GM10248 (cell line): ENCODE results near the gene SLC36A4.
"Not testable (repeated sequence)": the region's sequence is repeated elsewhere in the genome, so short reads cannot be mapped to it uniquely, and the experiment has no call there.

Source experiments
- CTCF ChIA-PET: fragments of 300-600 bp; sonication (Branson Sonifier 250); formaldehyde crosslinking; extraction: SDS; loops from one replicate; lab custom pipeline; 2021; ENCODE audit warnings: antibody characterized with exemption; lab: Yijun Ruan, JAX
- POLR2A ChIA-PET: fragments of 350-650 bp; sonication (Branson Sonifier 250); formaldehyde crosslinking; extraction: SDS; loops from one replicate; lab custom pipeline; 2020; ENCODE audit warnings: antibody characterized with exemption; lab: Yijun Ruan, JAX
- DNase-seq: peaks from one replicate; pipeline ENCODE4 v3.0.0; 2012; ENCODE audit errors: extremely low spot score
- CTCF ChIP-seq: IDR thresholded peaks from 2 replicates; pipeline ENCODE4 v1.5.1; 2012; ENCODE audit warnings: mild to moderate bottlenecking, low read depth; ENCODE audit errors: extremely low read depth, missing control alignments, control extremely low read depth

Gene SLC36A4

GRCh38 chr11:93122535-93123235, 75.1 kb downstream of the SLC36A4 start:
- ChIA-PET POLR2A (no interaction called here), CTCF (interaction anchor here (1.3 kb wide), 1 partner anchor 22 kb away, joined by 3 read pairs; no protein-coding TSS in a partner anchor)
- DNase-seq, result no peak
- no peak for TF ChIP-seq CTCF

GRCh38 chr11:93118276-93118675, 79.5 kb downstream of the SLC36A4 start:
- ChIA-PET CTCF (no interaction called here), POLR2A (no interaction called here)
- TF ChIP-seq CTCF, result no peak
- no peak for DNase-seq

- TF ChIP-seq CTCF, result no peak
- no peak for DNase-seq
- CTCF ChIA-PET, result no interaction called here
- POLR2A ChIA-PET, result no interaction called here
Observed at GRCh38 chr11:93117565-93117964, 80.2 kb downstream of the SLC36A4 start.

GRCh38 chr11:93116641-93117441, 81.0 kb downstream of the SLC36A4 start:
- POLR2A ChIA-PET, result no interaction called here
- no peak for TF ChIP-seq CTCF
- DNase-seq, result no peak
- CTCF ChIA-PET, result no interaction called here

- CTCF ChIA-PET, result interaction anchor here (1.4 to 1.5 kb wide), 3 partner anchors 14 to 31 kb away, joined by 3 read pairs; no protein-coding TSS in a partner anchor
- TF ChIP-seq CTCF, result no peak
- no peak for DNase-seq
- POLR2A ChIA-PET, result no interaction called here
Observed at GRCh38 chr11:93114304-93114703, 83.5 kb downstream of the SLC36A4 start.

GRCh38 chr11:93113824-93114223, 84.0 kb downstream of the SLC36A4 start:
- DNase-seq, result no peak
- no peak for TF ChIP-seq CTCF
- CTCF ChIA-PET, result interaction anchor here (1.5 kb wide), 2 partner anchors 15 to 27 kb away, joined by 3 read pairs; no protein-coding TSS in a partner anchor
- POLR2A ChIA-PET, result no interaction called here

GRCh38 chr11:93111147-93111546, 86.6 kb downstream of the SLC36A4 start:
- DNase-seq, POLR2A ChIA-PET: not testable (repeated sequence)
- CTCF ChIA-PET, result interaction anchor here (1.3 kb wide), 1 partner anchor 33 kb away, joined by 3 read pairs; no protein-coding TSS in a partner anchor
